D341Med (cell line): ENCODE results near the gene PINLYP.
"Not testable (repeated sequence)": the region's sequence is repeated elsewhere in the genome, so short reads cannot be mapped to it uniquely, and the experiment has no call there.

ENCODE experiments used
- DNase-seq: peaks from one replicate; pipeline ENCODE4 v3.0.0; 2012; ENCODE audit warnings: low spot score

The PINLYP gene

GRCh38 chr19:43575156-43575950 lies at the start of gene PINLYP, which contains the start of gene XRCC1:
TSS of gene PINLYP (plus strand) at chr19:43575801. CDS start at chr19:43577192, 1,391 bp downstream.
TSS of gene XRCC1 (minus strand) at chr19:43575527. CDS start at chr19:43575458, 69 bp downstream.
- peak; percentile 98 for DNase-seq

GRCh38 chr19:43525836-43526771 lies 49.5 kb upstream of the PINLYP start:
- DNase-seq: peak; percentile 42

- DNase-seq: peak; percentile 88
These were observed 48.4 kb upstream of the PINLYP start, which contains the start of gene ETHE1 for GRCh38 chr19:43526884-43527859. TSS of gene ETHE1 (minus strand) at chr19:43527201. CDS start at chr19:43527177, 24 bp downstream.

GRCh38 chr19:43527860-43528622 lies 47.6 kb upstream of the PINLYP start:
- DNase-seq: no peak

GRCh38 chr19:43532571-43532961 lies 43.0 kb upstream of the PINLYP start:
- peak; percentile 72 for DNase-seq

GRCh38 chr19:43532962-43533545 lies 42.5 kb upstream of the PINLYP start, which contains the start of gene ZNF575:
TSS of gene ZNF575 (plus strand) at chr19:43533188. CDS start at chr19:43534423, 1,235 bp downstream.
- peak; percentile 87 for DNase-seq

- peak; percentile 93 for DNase-seq
These were observed 41.9 kb upstream of the PINLYP start for GRCh38 chr19:43533546-43534304.

GRCh38 chr19:43534305-43534815 lies 41.2 kb upstream of the PINLYP start:
- DNase-seq: no peak

- peak; percentile 77 for DNase-seq
These were observed 40.5 kb upstream of the PINLYP start for GRCh38 chr19:43534816-43535761.

GRCh38 chr19:43538922-43539321 lies 36.7 kb upstream of the PINLYP start:
- DNase-seq: no peak

GRCh38 chr19:43540381-43540780 lies 35.2 kb upstream of the PINLYP start:
- DNase-seq: no peak

- no peak for DNase-seq
These were observed 33.5 kb upstream of the PINLYP start for GRCh38 chr19:43541920-43542650.

- DNase-seq: no peak
These were observed 31.5 kb upstream of the PINLYP start for GRCh38 chr19:43544077-43544476.

- no peak for DNase-seq
These were observed 30.3 kb upstream of the PINLYP start for GRCh38 chr19:43545276-43545675.

- no peak for DNase-seq
These were observed 29.6 kb upstream of the PINLYP start for GRCh38 chr19:43545981-43546380.

GRCh38 chr19:43546581-43546980 lies 29.0 kb upstream of the PINLYP start:
- no peak for DNase-seq

GRCh38 chr19:43547926-43548325 lies 27.7 kb upstream of the PINLYP start:
- not testable (repeated sequence) for DNase-seq
